HEK293 (cell line): ENCODE data around the gene OR2B6.

ENCODE experiments used
- CTCF ChIP-seq: fragments of 450-650 bp; formaldehyde crosslinking; IDR thresholded peaks from 2 replicates; pipeline ENCODE4 v1.5.1; 2016; ENCODE audit warnings: missing biosample characterization, missing genetic modification characterization
- MZF1 ChIP-seq: fragments of 450-650 bp; formaldehyde crosslinking; IDR thresholded peaks from 2 replicates; pipeline ENCODE4 v1.5.1; 2017; ENCODE audit warnings: missing biosample characterization, missing genetic modification characterization, borderline replicate concordance
- REPIN1 ChIP-seq: fragments of 450-650 bp; formaldehyde crosslinking; IDR thresholded peaks from 2 replicates; pipeline ENCODE4 v1.5.1; 2017; ENCODE audit warnings: missing biosample characterization, missing genetic modification characterization, low read depth
- SCRT1 ChIP-seq: fragments of 450-650 bp; formaldehyde crosslinking; IDR thresholded peaks from 2 replicates; pipeline ENCODE4 v1.5.1; 2016; ENCODE audit warnings: missing biosample characterization, missing genetic modification characterization, borderline replicate concordance
- SP2 ChIP-seq: fragments of 450-650 bp; formaldehyde crosslinking; IDR thresholded peaks from 2 replicates; pipeline ENCODE4 v1.5.1; 2016; ENCODE audit warnings: missing biosample characterization, missing genetic modification characterization
- YY1 ChIP-seq: fragments of 450-650 bp; formaldehyde crosslinking; IDR thresholded peaks from 2 replicates; pipeline ENCODE4 v1.5.1; 2018; ENCODE audit warnings: missing biosample characterization, missing genetic modification characterization
- ZBTB26 ChIP-seq: fragments of 450-650 bp; formaldehyde crosslinking; optimal IDR thresholded peaks from 2 replicates; pipeline ENCODE3; 2016; ENCODE audit warnings: missing biosample characterization, mild to moderate bottlenecking, missing genetic modification characterization
- ZEB2 ChIP-seq: fragments of 450-650 bp; formaldehyde crosslinking; IDR thresholded peaks from 2 replicates; pipeline ENCODE4 v1.5.1; 2016; ENCODE audit warnings: missing biosample characterization, missing genetic modification characterization
- ZNF114 ChIP-seq: fragments of 450-650 bp; formaldehyde crosslinking; IDR thresholded peaks from 2 replicates; pipeline ENCODE4 v1.5.0; 2017; ENCODE audit warnings: missing biosample characterization, missing genetic modification characterization
- ZNF148 ChIP-seq: fragments of 450-650 bp; formaldehyde crosslinking; IDR thresholded peaks from 2 replicates; pipeline ENCODE4 v1.5.0; 2017; ENCODE audit warnings: missing biosample characterization, missing genetic modification characterization, borderline replicate concordance
- ZNF645 ChIP-seq: fragments of 450-650 bp; formaldehyde crosslinking; IDR thresholded peaks from 2 replicates; pipeline ENCODE4; 2016; ENCODE audit warnings: missing biosample characterization, missing genetic modification characterization
- ZNF830 ChIP-seq: fragments of 450-650 bp; IDR thresholded peaks from 2 replicates; pipeline ENCODE4 v1.5.0; 2018; ENCODE audit warnings: missing biosample characterization, missing genetic modification characterization, low read depth, mild to moderate bottlenecking, moderate library complexity

- TF ChIP-seq CTCF (no peak), ZBTB26 (tag by site-specific recombination) (no peak), SP2 (tag by site-specific recombination) (no peak), ZNF148 (tag by site-specific recombination) (no peak), ZNF830 (no peak), REPIN1 (tag by site-specific recombination) (no peak), ZEB2 (tag by site-specific recombination) (no peak), YY1 (tag by site-specific recombination) (no peak), ZNF114 (no peak), MZF1 (tag by site-specific recombination) (no peak), SCRT1 (no peak), ZNF645 (tag by site-specific recombination) (no peak)
These were observed 8.8 kb upstream of the OR2B6 start for GRCh38 chr6:27948237-27948636.
